Measurements from ENCODE around the gene SSUH2.
"Not testable (repeated sequence)": the region's sequence is repeated elsewhere in the genome, so short reads cannot be mapped to it uniquely, and the experiment has no call there.

Gene SSUH2

GRCh38 chr3:8658306-8659212 is 14.0 kb upstream of the SSUH2 start:
- DNase-seq: no peak
- Histone ChIP-seq H3K4me3 (ENCODE audit: low read depth, low read length) (no peak overlapping the region), H3K27ac (no peak overlapping the region), H3K9me3 (ENCODE audit: severe bottlenecking) (no peaks in the 10 kb centered on the region), H3K27me3 (ENCODE audit: insufficient read depth, low read depth, severe bottlenecking) (no peaks in the 10 kb centered on the region), H3K36me3 (no peaks in the 10 kb centered on the region)
- TF ChIP-seq CTCF (IDR thresholded peaks at IDR 0.05; ENCODE audit: low read depth, low read length): no peak

GRCh38 chr3:8657804-8658305 is 13.3 kb upstream of the SSUH2 start:
- Histone ChIP-seq H3K4me3 (ENCODE audit: low read depth, low read length) (no peak overlapping the region), H3K9me3 (ENCODE audit: severe bottlenecking) (no peaks in the 10 kb centered on the region), H3K27ac (no peak overlapping the region), H3K36me3 (no peaks in the 10 kb centered on the region), H3K27me3 (ENCODE audit: insufficient read depth, low read depth, severe bottlenecking) (no peaks in the 10 kb centered on the region)
- DNase-seq: no peak
- TF ChIP-seq CTCF (IDR thresholded peaks at IDR 0.05; ENCODE audit: low read depth, low read length): no peak

- no peak overlapping the region for H3K4me3 ChIP-seq (ENCODE audit: low read depth, low read length)
- no peak for DNase-seq
- H3K27ac ChIP-seq: no peak overlapping the region
- no peaks in the 10 kb centered on the region for H3K36me3 ChIP-seq
- H3K27me3 ChIP-seq (ENCODE audit: insufficient read depth, low read depth, severe bottlenecking): no peaks in the 10 kb centered on the region
- no peaks in the 10 kb centered on the region for H3K9me3 ChIP-seq (ENCODE audit: severe bottlenecking)
- TF ChIP-seq CTCF (IDR thresholded peaks at IDR 0.05; ENCODE audit: low read depth, low read length): no peak
Observed at GRCh38 chr3:8656240-8656639, 11.6 kb upstream of the SSUH2 start.

- Histone ChIP-seq H3K36me3 (no peaks in the 10 kb centered on the region), H3K27me3 (ENCODE audit: insufficient read depth, low read depth, severe bottlenecking) (no peaks in the 10 kb centered on the region), H3K4me3 (ENCODE audit: low read depth, low read length) (no peak overlapping the region), H3K27ac (no peak overlapping the region), H3K9me3 (ENCODE audit: severe bottlenecking) (no peaks in the 10 kb centered on the region)
- DNase-seq: no peak
- TF ChIP-seq CTCF (IDR thresholded peaks at IDR 0.05; ENCODE audit: low read depth, low read length): no peak
Observed at GRCh38 chr3:8655387-8655835, 10.8 kb upstream of the SSUH2 start.

GRCh38 chr3:8654572-8655329 is 10.2 kb upstream of the SSUH2 start:
- H3K36me3 ChIP-seq; H3K27ac ChIP-seq; H3K4me3 ChIP-seq (ENCODE audit: low read depth, low read length); DNase-seq; H3K27me3 ChIP-seq (ENCODE audit: insufficient read depth, low read depth, severe bottlenecking); H3K9me3 ChIP-seq (ENCODE audit: severe bottlenecking): not testable (repeated sequence)

- no peak for DNase-seq
- Histone ChIP-seq H3K36me3 (no peaks in the 10 kb centered on the region), H3K4me3 (ENCODE audit: low read depth, low read length) (no peak overlapping the region), H3K27me3 (ENCODE audit: insufficient read depth, low read depth, severe bottlenecking) (no peaks in the 10 kb centered on the region), H3K9me3 (ENCODE audit: severe bottlenecking) (no peaks in the 10 kb centered on the region), H3K27ac (no peak overlapping the region)
- no peak for TF ChIP-seq CTCF (IDR thresholded peaks at IDR 0.05; ENCODE audit: low read depth, low read length)
Observed at GRCh38 chr3:8653800-8654408, 9.3 kb upstream of the SSUH2 start.

Measured in WERI-Rb-1 (cell line).